Measurements from ENCODE around the gene RAPGEF6. TPM values are rescaled to one million over a fixed set of nuclear protein-coding genes. Genes with fewer than 3 reads are reported as not detected.

The RAPGEF6 gene
- total RNA-seq, 1 experiment from 2014 or later = 17.4 TPM

DNA sequence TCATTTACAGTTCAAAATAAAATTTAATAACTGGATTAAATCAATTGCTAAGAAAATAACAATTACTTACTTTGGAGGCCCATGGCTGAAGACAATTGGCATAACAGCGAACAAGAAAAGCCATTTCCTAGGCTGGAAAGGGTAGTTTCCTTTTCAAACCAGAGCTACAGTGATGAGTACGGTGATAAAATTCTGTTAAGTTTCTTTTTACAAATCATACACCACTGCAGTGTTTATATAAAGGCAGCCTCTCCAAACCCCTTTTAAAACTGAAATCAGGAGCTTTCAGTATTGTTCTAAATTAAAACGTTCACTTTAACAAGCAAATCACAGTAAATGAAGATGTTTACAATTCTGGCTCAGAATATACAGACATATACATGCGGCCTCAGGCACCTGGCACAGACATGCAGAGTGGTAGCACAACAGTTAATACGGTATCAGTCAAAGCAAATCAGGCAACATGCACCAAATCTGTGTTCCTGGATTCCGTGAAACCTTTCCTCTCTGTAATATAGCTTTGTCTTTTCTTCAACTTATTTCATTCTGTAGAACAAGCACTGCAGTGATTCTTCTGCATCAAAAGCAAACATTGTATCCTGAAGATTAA, 102.9 kb downstream of the RAPGEF6 start:
- ChIA-PET POLR2A (no interaction called here), CTCF (interaction anchor here (0.7 kb wide), 1 partner anchor 493 kb away, joined by 10 read pairs; no protein-coding TSS in a partner anchor)
- intact Hi-C loops (cut with micrococcal nuclease; ENCODE audit: unreplicated experiment) = no loop called here
- H3K4me3 Mint-ChIP-seq (ENCODE audit: unreplicated experiment) = no peak overlapping the region
- H3K4me1 Mint-ChIP-seq (ENCODE audit: low read depth, unreplicated experiment) = peaks cover 7% of the 10 kb centered on the region
- DNase-seq = no peak
- H3K27me3 ChIP-seq (replicated peaks; ENCODE audit: control insufficient read depth, insufficient read depth, low read length) = no peaks in the 10 kb centered on the region
- H3K27me3 Mint-ChIP-seq (ENCODE audit: insufficient read depth, unreplicated experiment) = no peaks in the 10 kb centered on the region
- H3K27ac Mint-ChIP-seq (ENCODE audit: unreplicated experiment) = no peak overlapping the region
- H3K4me1 ChIP-seq = peaks cover 5% of the 10 kb centered on the region; the same call in 1 of the 2 replicates
- BruUV-seq (replicated peaks) = no TSS peak
- H3K9me3 ChIP-seq = no peaks in the 10 kb centered on the region
- peaks cover 2% of the 10 kb centered on the region for H3K36me3 Mint-ChIP-seq (ENCODE audit: insufficient read depth, unreplicated experiment)
- H3K9me3 Mint-ChIP-seq (ENCODE audit: unreplicated experiment) = no peaks in the 10 kb centered on the region
- no peak for TF ChIP-seq CTCF (IDR thresholded peaks at IDR 0.05; ENCODE audit: insufficient read depth in 1 of 2, low read depth in 1 of 2, low read length in 1 of 2, severe bottlenecking in 1 of 2, unreplicated experiment in 1 of 2)
- H3K4me3 ChIP-seq (ENCODE audit: low read depth, low read length) = no peak overlapping the region
- no peaks in the 10 kb centered on the region for H3K36me3 ChIP-seq (ENCODE audit: control insufficient read depth, insufficient read depth, low read length)

GRCh38 chr5:131530706-131531331, 104.2 kb downstream of the RAPGEF6 start:
- Histone ChIP-seq H3K9me3 (no peaks in the 10 kb centered on the region), H3K27me3 (replicated peaks; ENCODE audit: control insufficient read depth, insufficient read depth, low read length) (no peaks in the 10 kb centered on the region), H3K4me1 (peaks cover 5% of the 10 kb centered on the region; the same call in 1 of the 2 replicates), H3K4me3 (ENCODE audit: low read depth, low read length) (no peak overlapping the region), H3K36me3 (ENCODE audit: control insufficient read depth, insufficient read depth, low read length) (no peaks in the 10 kb centered on the region)
- no peak for TF ChIP-seq CTCF (IDR thresholded peaks at IDR 0.05; ENCODE audit: insufficient read depth in 1 of 2, low read depth in 1 of 2, low read length in 1 of 2, severe bottlenecking in 1 of 2, unreplicated experiment in 1 of 2)
- Mint-ChIP-seq H3K27me3 (ENCODE audit: insufficient read depth, unreplicated experiment) (no peaks in the 10 kb centered on the region), H3K27ac (ENCODE audit: unreplicated experiment) (no peak overlapping the region), H3K9me3 (ENCODE audit: unreplicated experiment) (no peaks in the 10 kb centered on the region), H3K36me3 (ENCODE audit: insufficient read depth, unreplicated experiment) (peaks cover 6% of the 10 kb centered on the region), H3K4me1 (ENCODE audit: low read depth, unreplicated experiment) (peaks cover 7% of the 10 kb centered on the region), H3K4me3 (ENCODE audit: unreplicated experiment) (no peak overlapping the region)
- ChIA-PET CTCF (no interaction called here), POLR2A (no interaction called here)
- BruUV-seq (replicated peaks) = no TSS peak
- DNase-seq = no peak
- intact Hi-C loops (cut with micrococcal nuclease; ENCODE audit: unreplicated experiment) = no loop called here

DNA sequence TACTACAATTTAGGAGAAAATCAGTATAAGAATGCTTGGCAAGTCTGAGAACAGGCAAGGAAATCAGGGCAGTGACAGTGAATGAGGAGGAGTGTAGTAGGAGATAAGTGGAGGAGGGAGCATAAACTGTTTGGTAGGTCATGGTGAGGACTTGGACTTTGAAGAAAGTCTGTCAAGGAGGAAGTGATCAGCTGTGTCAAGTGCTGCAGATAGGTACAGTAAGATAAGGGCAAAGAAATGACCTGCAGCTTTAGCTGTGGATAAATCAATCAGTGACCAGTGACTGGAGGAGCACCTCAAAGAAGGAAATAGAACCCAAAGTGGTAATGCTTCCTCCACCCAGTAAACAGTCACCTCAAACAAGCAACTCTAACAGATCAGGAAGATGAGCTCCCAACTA, 106.3 kb downstream of the RAPGEF6 start:
- intact Hi-C loops (cut with micrococcal nuclease; ENCODE audit: unreplicated experiment) = no loop called here
- Histone ChIP-seq H3K4me3 (ENCODE audit: low read depth, low read length) (no peak overlapping the region), H3K9me3 (no peaks in the 10 kb centered on the region), H3K4me1 (peaks cover 5% of the 10 kb centered on the region; the same call in 1 of the 2 replicates), H3K36me3 (ENCODE audit: control insufficient read depth, insufficient read depth, low read length) (no peaks in the 10 kb centered on the region), H3K27me3 (replicated peaks; ENCODE audit: control insufficient read depth, insufficient read depth, low read length) (no peaks in the 10 kb centered on the region)
- no peaks in the 10 kb centered on the region for H3K27me3 Mint-ChIP-seq (ENCODE audit: insufficient read depth, unreplicated experiment)
- peaks cover 7% of the 10 kb centered on the region for H3K4me1 Mint-ChIP-seq (ENCODE audit: low read depth, unreplicated experiment)
- POLR2A ChIA-PET = interaction anchor here (0.6 kb wide), 1 partner anchor 306 kb away, joined by 3 read pairs; no protein-coding TSS in a partner anchor
- BruUV-seq (replicated peaks) = no TSS peak
- no peak overlapping the region for H3K27ac Mint-ChIP-seq (ENCODE audit: unreplicated experiment)
- CTCF ChIA-PET = no interaction called here
- no peak for TF ChIP-seq CTCF (IDR thresholded peaks at IDR 0.05; ENCODE audit: insufficient read depth in 1 of 2, low read depth in 1 of 2, low read length in 1 of 2, severe bottlenecking in 1 of 2, unreplicated experiment in 1 of 2)
- DNase-seq = no peak
- H3K36me3 Mint-ChIP-seq (ENCODE audit: insufficient read depth, unreplicated experiment) = peaks cover 6% of the 10 kb centered on the region
- H3K4me3 Mint-ChIP-seq (ENCODE audit: unreplicated experiment) = no peak overlapping the region
- no peaks in the 10 kb centered on the region for H3K9me3 Mint-ChIP-seq (ENCODE audit: unreplicated experiment)
